SW 1271 (cell line): ENCODE measurements around the gene MEIS3.

Experiments
- DNase-seq, 2 experiments: peaks; one replicate each; lab custom pipeline; 2025; lab: John Stamatoyannopoulos, UW

MEIS3 gene

GRCh38 chr19:47357788-47358680 is 61.3 kb downstream of the MEIS3 start:
- DNase-seq, result no peak

- DNase-seq, result no peak
Observed at GRCh38 chr19:47356900-47357299, 62.4 kb downstream of the MEIS3 start.

GRCh38 chr19:47353307-47353712 is 66.0 kb downstream of the MEIS3 start:
- DNase-seq, result no peak
